ENCODE results near the gene DGKG. TPM values are rescaled to one million over a fixed set of nuclear protein-coding genes. Genes with fewer than 3 reads are reported as not detected.

Gene DGKG
- total RNA-seq, 3 donors from 2014 or later (not counting 1 experiment from before 2014, with no cell fraction given), result 0.25 to 1.6 (median 0.63) TPM

GRCh38 chr3:186303965-186304364 is 58.1 kb downstream of the DGKG start:
- ATAC-seq, result no peak
- H3K4me1 Mint-ChIP-seq, result no peaks in the 10 kb centered on the region
- no peaks in the 10 kb centered on the region for H3K36me3 ChIP-seq (ENCODE audit: control insufficient read depth, insufficient read depth, low read length)
- H3K36me3 Mint-ChIP-seq, result no peaks in the 10 kb centered on the region
- H3K4me3 ChIP-seq (ENCODE audit: low read length), result no peak overlapping the region
- H3K9me3 Mint-ChIP-seq, result no peaks in the 10 kb centered on the region
- no peak for TF ChIP-seq CTCF (IDR thresholded peaks at IDR 0.05)
- H3K27ac Mint-ChIP-seq, result no peak overlapping the region
- no peaks in the 10 kb centered on the region for H3K4me1 ChIP-seq (ENCODE audit: control insufficient read depth, insufficient read depth, low read length)
- no peak for DNase-seq
- H3K4me3 Mint-ChIP-seq, result no peak overlapping the region
- no peaks in the 10 kb centered on the region for H3K9me3 ChIP-seq (ENCODE audit: control insufficient read depth, insufficient read depth, low read length)
- WGBS (ENCODE audit: insufficient coverage), result 69% methylated on average over 11 of the region's 11 CpGs
- H3K27ac ChIP-seq (ENCODE audit: low read length), result no peak overlapping the region
- intact Hi-C loops (cut with micrococcal nuclease), result no loop called here
- H3K27me3 Mint-ChIP-seq (ENCODE audit: low read depth in 2 of 2), result peaks cover 0 to 1% of the 10 kb centered on the region in 2 donors
- no peaks in the 10 kb centered on the region for H3K27me3 ChIP-seq (ENCODE audit: control insufficient read depth, insufficient read depth, low read length)

GRCh38 chr3:186299327-186299726 is 62.7 kb downstream of the DGKG start:
- Histone ChIP-seq H3K9me3 (ENCODE audit: control insufficient read depth, insufficient read depth, low read length) (no peaks in the 10 kb centered on the region), H3K36me3 (ENCODE audit: control insufficient read depth, insufficient read depth, low read length) (no peaks in the 10 kb centered on the region), H3K27ac (ENCODE audit: low read length) (no peak overlapping the region), H3K4me3 (ENCODE audit: low read length) (no peak overlapping the region), H3K27me3 (ENCODE audit: control insufficient read depth, insufficient read depth, low read length) (no peaks in the 10 kb centered on the region), H3K4me1 (ENCODE audit: control insufficient read depth, insufficient read depth, low read length) (no peaks in the 10 kb centered on the region)
- H3K9me3 Mint-ChIP-seq, result no peaks in the 10 kb centered on the region
- no peak for TF ChIP-seq CTCF (IDR thresholded peaks at IDR 0.05)
- no peak overlapping the region for H3K27ac Mint-ChIP-seq
- DNase-seq (no peak), ATAC-seq (no peak)
- WGBS (ENCODE audit: insufficient coverage), result 87% methylated on average over 4 of the region's 4 CpGs
- intact Hi-C loops (cut with micrococcal nuclease), result no loop called here
- H3K36me3 Mint-ChIP-seq, result no peaks in the 10 kb centered on the region
- no peak overlapping the region for H3K4me3 Mint-ChIP-seq
- peaks cover 0 to 3% of the 10 kb centered on the region in 2 donors for H3K27me3 Mint-ChIP-seq (ENCODE audit: low read depth in 2 of 2)
- H3K4me1 Mint-ChIP-seq, result no peaks in the 10 kb centered on the region

GRCh38 chr3:186298876-186299275 is 63.2 kb downstream of the DGKG start:
- Histone ChIP-seq H3K36me3 (ENCODE audit: control insufficient read depth, insufficient read depth, low read length) (no peaks in the 10 kb centered on the region), H3K27me3 (ENCODE audit: control insufficient read depth, insufficient read depth, low read length) (no peaks in the 10 kb centered on the region), H3K4me1 (ENCODE audit: control insufficient read depth, insufficient read depth, low read length) (no peaks in the 10 kb centered on the region), H3K9me3 (ENCODE audit: control insufficient read depth, insufficient read depth, low read length) (no peaks in the 10 kb centered on the region), H3K4me3 (ENCODE audit: low read length) (no peak overlapping the region), H3K27ac (ENCODE audit: low read length) (no peak overlapping the region)
- TF ChIP-seq CTCF (IDR thresholded peaks at IDR 0.05), result no peak
- H3K4me3 Mint-ChIP-seq, result no peak overlapping the region
- no peak overlapping the region for H3K27ac Mint-ChIP-seq
- no peak for DNase-seq
- no peaks in the 10 kb centered on the region for H3K4me1 Mint-ChIP-seq
- H3K9me3 Mint-ChIP-seq, result no peaks in the 10 kb centered on the region
- 77% methylated on average over 2 of the region's 2 CpGs for WGBS (ENCODE audit: insufficient coverage)
- intact Hi-C loops (cut with micrococcal nuclease), result no loop called here
- no peaks in the 10 kb centered on the region for H3K36me3 Mint-ChIP-seq
- no peak for ATAC-seq
- H3K27me3 Mint-ChIP-seq (ENCODE audit: low read depth in 2 of 2), result peaks cover 0 to 3% of the 10 kb centered on the region in 2 donors

- Histone ChIP-seq H3K9me3 (ENCODE audit: control insufficient read depth, insufficient read depth, low read length) (no peaks in the 10 kb centered on the region), H3K4me1 (ENCODE audit: control insufficient read depth, insufficient read depth, low read length) (no peaks in the 10 kb centered on the region), H3K27ac (ENCODE audit: low read length) (no peak overlapping the region), H3K27me3 (ENCODE audit: control insufficient read depth, insufficient read depth, low read length) (no peaks in the 10 kb centered on the region), H3K4me3 (ENCODE audit: low read length) (no peak overlapping the region), H3K36me3 (ENCODE audit: control insufficient read depth, insufficient read depth, low read length) (no peaks in the 10 kb centered on the region)
- WGBS (ENCODE audit: insufficient coverage), result no CpG with 5 or more reads among the region's 2 CpGs
- intact Hi-C loops (cut with micrococcal nuclease), result no loop called here
- no peak for TF ChIP-seq CTCF (IDR thresholded peaks at IDR 0.05)
- DNase-seq (no peak), ATAC-seq (no peak)
- Mint-ChIP-seq H3K36me3 (no peaks in the 10 kb centered on the region), H3K4me1 (no peaks in the 10 kb centered on the region), H3K9me3 (no peaks in the 10 kb centered on the region), H3K27ac (no peak overlapping the region), H3K4me3 (no peak overlapping the region), H3K27me3 (ENCODE audit: low read depth in 2 of 2) (no peaks in the 10 kb centered on the region)
Measured at GRCh38 chr3:186290796-186291195, 71.2 kb downstream of the DGKG start.
